Measurements from ENCODE around the gene GPAT2.

DNA sequence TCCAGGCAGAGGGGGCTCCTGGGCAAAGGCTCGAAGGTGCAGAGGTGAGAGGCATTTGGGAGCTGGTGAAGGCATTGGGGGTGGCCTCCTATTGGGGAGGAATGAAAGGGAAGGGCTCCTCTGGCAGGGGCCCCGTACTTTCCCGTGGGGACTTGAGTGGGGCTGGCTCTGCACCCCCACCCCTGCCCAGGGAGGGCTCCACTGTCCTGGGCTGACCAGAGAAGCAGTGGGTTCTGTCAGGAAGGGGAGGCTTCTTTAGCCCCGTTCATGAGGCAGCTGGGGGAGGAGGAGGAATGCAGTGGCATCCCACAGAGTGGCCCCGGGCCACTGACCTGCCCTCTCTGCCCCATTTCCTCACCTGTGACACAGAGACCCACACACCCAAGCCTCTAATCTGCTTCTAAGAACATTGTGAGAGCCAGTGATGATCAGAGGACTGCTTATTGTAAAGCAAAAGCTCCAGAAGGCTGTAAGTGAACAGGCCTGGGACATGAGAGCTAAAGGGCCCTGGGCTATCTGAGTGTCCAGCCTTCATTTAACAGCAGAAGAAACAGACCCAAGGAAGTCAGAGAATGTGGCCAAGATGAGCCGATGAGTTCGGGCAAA lies 38.6 kb upstream of the GPAT2 start:
- TF ChIP-seq POLR2A (IDR thresholded peaks at IDR 0.05; ENCODE audit: low read length) (no peak), GATA1 (IDR thresholded peaks at IDR 0.05; ENCODE audit: low read depth, low read length) (no peak)

Data from erythroblast (primary cell).